H1 (cell line): ENCODE data around the gene EFCAB6.

Source experiments
- CBX8 ChIP-seq: fragments of 300-800, 300-1000 bp; sonication (generic); IDR thresholded peaks from 2 replicates; pipeline ENCODE4 v1.7.1; 2016; ENCODE audit warnings: low read depth, low read length, borderline replicate concordance
- EP300 ChIP-seq, 2 experiments: IDR thresholded peaks; 1 replicate in 1 of 2; 2 replicates in 1 of 2; pipeline ENCODE4 v1.6.1; 2011 to 2012; ENCODE audit warnings: low read depth in 2 of 2, low read length in 2 of 2, mild to moderate bottlenecking in 2 of 2, borderline replicate concordance in 1 of 2, inconsistent platforms in 1 of 2, moderate library complexity in 1 of 2
- EZH2 ChIP-seq: fragments of 200-600 bp; sonication (generic); IDR thresholded peaks from 2 replicates; pipeline ENCODE4 v1.7.1; 2012; ENCODE audit warnings: low read depth, mild to moderate bottlenecking, moderate library complexity, low read length, inconsistent platforms; ENCODE audit not compliant: severe bottlenecking
- GABPA ChIP-seq: IDR thresholded peaks from 2 replicates; pipeline ENCODE4 v1.6.1; 2011; ENCODE audit warnings: mild to moderate bottlenecking, low read length, moderate library complexity, borderline replicate concordance; ENCODE audit not compliant: insufficient read depth
- POLR2A ChIP-seq, 2 experiments: IDR thresholded peaks; 1 replicate in 1 of 2; 2 replicates in 1 of 2; pipeline ENCODE4 v1.6.1; 2011; ENCODE audit warnings: low read depth in 2 of 2, low read length in 2 of 2, mild to moderate bottlenecking in 2 of 2; ENCODE audit errors: control extremely low read depth in 1 of 2
- POLR2AphosphoS5 ChIP-seq: IDR thresholded peaks from 2 replicates; pipeline ENCODE4 v1.6.1; 2011; ENCODE audit warnings: low read depth, low read length
- RAD21 ChIP-seq, 2 experiments: IDR thresholded peaks in 1 of 2; conservative IDR thresholded peaks in 1 of 2; 2 replicates each; pipeline ENCODE4 v1.6.1; 2011; ENCODE audit warnings: low read depth in 2 of 2, low read length in 2 of 2, improper control_type of control experiment in 1 of 2, inconsistent platforms in 1 of 2, mild to moderate bottlenecking in 1 of 2, moderate library complexity in 1 of 2
- RBBP5 ChIP-seq: IDR thresholded peaks from 2 replicates; pipeline ENCODE4 v1.7.1; 2012; ENCODE audit warnings: low read depth, mild to moderate bottlenecking, inconsistent platforms, low read length, moderate library complexity, borderline replicate concordance
- SP1 ChIP-seq: IDR thresholded peaks from 2 replicates; pipeline ENCODE4 v1.6.1; 2011; ENCODE audit warnings: low read depth, low read length
- SRF ChIP-seq: IDR thresholded peaks from 2 replicates; pipeline ENCODE4 v1.6.1; 2011; ENCODE audit warnings: mild to moderate bottlenecking, low read depth, low read length, moderate library complexity
- TAF1 ChIP-seq: IDR thresholded peaks from 2 replicates; pipeline ENCODE4 v1.6.1; 2011; ENCODE audit warnings: mild to moderate bottlenecking, low read depth, low read length
- TF ChIP-seq, protein P1 (sequence below), 3 experiments: IDR thresholded peaks; 1 replicate in 2 of 3; 2 replicates in 1 of 3; pipeline versions ENCODE4 v1.5.1 to v1.6.1; 2011; ENCODE audit warnings: low read length in 3 of 3, mild to moderate bottlenecking in 3 of 3, inconsistent platforms in 2 of 3, low read depth in 1 of 3, moderate library complexity in 1 of 3; ENCODE audit not compliant: insufficient read depth in 1 of 3; ENCODE audit errors: control extremely low read depth in 1 of 3
- TF ChIP-seq, protein P2 (sequence below): IDR thresholded peaks from 2 replicates; pipeline ENCODE4 v1.6.1; 2012; ENCODE audit warnings: inconsistent platforms
- TF ChIP-seq, protein P3 (sequence below): IDR thresholded peaks from 2 replicates; pipeline ENCODE4 v1.6.1; 2012; ENCODE audit warnings: inconsistent platforms

DNA sequence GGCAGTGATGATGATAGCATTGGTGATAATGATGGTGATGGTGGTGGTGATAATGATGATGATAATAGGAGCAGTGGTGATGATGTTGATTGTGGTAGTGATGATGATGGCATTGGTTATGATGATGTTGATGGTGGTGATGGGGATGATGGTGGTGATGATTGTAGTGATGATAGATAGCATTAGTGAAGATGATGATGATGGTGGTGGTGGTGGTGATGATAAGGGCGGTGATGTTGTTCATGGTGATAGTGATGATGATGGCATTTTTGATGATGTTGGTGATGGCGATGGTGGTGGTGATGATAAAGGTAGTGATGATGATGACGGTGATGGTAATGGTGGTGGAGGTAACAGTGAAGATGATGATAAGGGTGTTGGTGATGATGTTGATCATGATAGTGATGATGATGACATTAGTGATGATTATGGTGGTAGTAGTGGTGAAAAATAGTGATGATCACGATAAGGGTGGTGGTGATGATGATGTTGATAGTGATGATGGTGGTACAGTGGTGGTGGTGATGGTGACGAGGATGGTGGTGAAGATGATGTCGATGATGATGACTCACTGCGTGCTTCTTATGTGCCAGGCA lies 307.3 kb downstream of the EFCAB6 start:
- TF ChIP-seq POLR2AphosphoS5: no peak
- TF ChIP-seq SP1: no peak
- TF ChIP-seq, protein P1, sequence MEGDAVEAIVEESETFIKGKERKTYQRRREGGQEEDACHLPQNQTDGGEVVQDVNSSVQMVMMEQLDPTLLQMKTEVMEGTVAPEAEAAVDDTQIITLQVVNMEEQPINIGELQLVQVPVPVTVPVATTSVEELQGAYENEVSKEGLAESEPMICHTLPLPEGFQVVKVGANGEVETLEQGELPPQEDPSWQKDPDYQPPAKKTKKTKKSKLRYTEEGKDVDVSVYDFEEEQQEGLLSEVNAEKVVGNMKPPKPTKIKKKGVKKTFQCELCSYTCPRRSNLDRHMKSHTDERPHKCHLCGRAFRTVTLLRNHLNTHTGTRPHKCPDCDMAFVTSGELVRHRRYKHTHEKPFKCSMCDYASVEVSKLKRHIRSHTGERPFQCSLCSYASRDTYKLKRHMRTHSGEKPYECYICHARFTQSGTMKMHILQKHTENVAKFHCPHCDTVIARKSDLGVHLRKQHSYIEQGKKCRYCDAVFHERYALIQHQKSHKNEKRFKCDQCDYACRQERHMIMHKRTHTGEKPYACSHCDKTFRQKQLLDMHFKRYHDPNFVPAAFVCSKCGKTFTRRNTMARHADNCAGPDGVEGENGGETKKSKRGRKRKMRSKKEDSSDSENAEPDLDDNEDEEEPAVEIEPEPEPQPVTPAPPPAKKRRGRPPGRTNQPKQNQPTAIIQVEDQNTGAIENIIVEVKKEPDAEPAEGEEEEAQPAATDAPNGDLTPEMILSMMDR (IDR thresholded peaks at IDR 0.05; ENCODE audit: control extremely low read depth in 1 of 3, insufficient read depth in 1 of 3, low read depth in 1 of 3, low read length in 3 of 3): no peak
- TF ChIP-seq RBBP5: no peak
- TF ChIP-seq, protein P2, sequence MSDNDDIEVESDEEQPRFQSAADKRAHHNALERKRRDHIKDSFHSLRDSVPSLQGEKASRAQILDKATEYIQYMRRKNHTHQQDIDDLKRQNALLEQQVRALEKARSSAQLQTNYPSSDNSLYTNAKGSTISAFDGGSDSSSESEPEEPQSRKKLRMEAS: no peak
- no peak for TF ChIP-seq CBX8
- TF ChIP-seq SRF: no peak
- TF ChIP-seq TAF1: no peak
- TF ChIP-seq POLR2A (IDR thresholded peaks at IDR 0.05; ENCODE audit: control extremely low read depth in 1 of 2, low read depth in 2 of 2, low read length in 2 of 2): no peak
- no peak for TF ChIP-seq RAD21 (IDR thresholded peaks at IDR 0.05 in 1 of 2, conservative IDR thresholded peaks at IDR 0.05 in 1 of 2; ENCODE audit: low read depth in 2 of 2, low read length in 2 of 2)
- TF ChIP-seq, protein P3, sequence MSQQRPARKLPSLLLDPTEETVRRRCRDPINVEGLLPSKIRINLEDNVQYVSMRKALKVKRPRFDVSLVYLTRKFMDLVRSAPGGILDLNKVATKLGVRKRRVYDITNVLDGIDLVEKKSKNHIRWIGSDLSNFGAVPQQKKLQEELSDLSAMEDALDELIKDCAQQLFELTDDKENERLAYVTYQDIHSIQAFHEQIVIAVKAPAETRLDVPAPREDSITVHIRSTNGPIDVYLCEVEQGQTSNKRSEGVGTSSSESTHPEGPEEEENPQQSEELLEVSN: no peak
- no peak for TF ChIP-seq GABPA
- no peak for TF ChIP-seq EZH2
- TF ChIP-seq EP300 (IDR thresholded peaks at IDR 0.05; ENCODE audit: borderline replicate concordance in 1 of 2, low read depth in 2 of 2, low read length in 2 of 2): no peak
